Sigmoid colon (tissue), 4 donors: ENCODE measurements around the gene POMP.

Experiments
- CTCF ChIP-seq, 4 experiments: fragments of 450-650 bp in 3 of 4; fragments of 200-600 bp in 1 of 4; IDR thresholded peaks; one replicate each; pipeline ENCODE4 v1.5.1; 2016 to 2019; ENCODE audit warnings: antibody characterized with exemption in 4 of 4, mild to moderate bottlenecking in 3 of 4, moderate library complexity in 2 of 4
- EP300 ChIP-seq, 4 donors: sonication (generic); formaldehyde crosslinking; IDR thresholded peaks; one replicate each; pipeline ENCODE4 v1.6.1; 2017; ENCODE audit warnings: antibody characterized with exemption in 4 of 4
- POLR2AphosphoS5 ChIP-seq, 4 donors: sonication (generic); formaldehyde crosslinking; IDR thresholded peaks; one replicate each; pipeline ENCODE4 v1.6.1; 2017; ENCODE audit warnings: antibody characterized with exemption in 4 of 4

- TF ChIP-seq CTCF (IDR thresholded peaks at IDR 0.05) (no peak), POLR2AphosphoS5 (IDR thresholded peaks at IDR 0.05) (no peak), EP300 (IDR thresholded peaks at IDR 0.05) (no peak)
Observed at GRCh38 chr13:28710161-28710560, 51.2 kb downstream of the POMP start.
